ENCODE measurements around the gene GCK. TPM values are rescaled to one million over a fixed set of nuclear protein-coding genes. Genes with fewer than 3 reads are reported as not detected.

Gene GCK
- total and polyA plus RNA-seq, 2 of the 13 experiments (the other 11 are each of a cell fraction or from before 2014, with no cell fraction given): not detected

DNA sequence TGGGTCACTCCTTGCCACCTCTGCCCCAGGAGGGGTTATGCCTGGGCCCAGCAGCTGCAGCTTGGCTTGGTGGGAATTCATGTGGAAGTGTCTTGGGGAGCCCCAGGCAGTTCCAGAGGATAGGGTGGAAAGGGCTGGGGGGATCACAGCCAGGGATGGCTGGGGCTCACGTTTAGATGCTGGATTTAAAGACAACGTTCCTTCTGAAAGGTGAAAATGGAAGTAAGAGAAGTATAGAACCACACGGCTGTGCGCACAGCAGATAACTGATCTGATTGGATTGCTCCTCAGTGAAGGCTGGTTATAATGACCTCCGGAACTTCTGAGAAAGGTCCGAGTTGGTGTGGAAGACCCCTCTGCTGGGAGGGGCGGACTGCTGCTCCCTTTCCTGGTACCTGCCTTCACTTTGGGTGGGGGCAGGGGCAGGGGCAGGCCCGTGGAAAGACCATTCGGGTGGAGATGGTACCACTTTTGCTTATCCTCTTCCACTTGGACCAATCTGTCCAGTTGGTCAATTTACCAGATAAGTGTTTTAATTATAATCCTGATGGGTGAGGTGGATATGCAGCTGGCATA, 40.2 kb downstream of the GCK start:
- intact Hi-C loops (cut with micrococcal nuclease; ENCODE audit: unreplicated experiment) (no loop called here), in situ Hi-C loops (cut with HindIII; ENCODE audit: extremely low pct_ligation_motif_present, low pct_unique_long_range_greater_than_20kb) (no loop called here)
- no peak for DNase-seq (ENCODE audit: low spot score)
- Histone ChIP-seq H3K4me2 (ENCODE audit: low read depth, low read length) (no peak overlapping the region), H3K9me3 (ENCODE audit: low read length) (no peaks in the 10 kb centered on the region), H3K36me3 (replicated peaks in 1 of 2; ENCODE audit: control insufficient read depth in 1 of 2, insufficient read depth in 2 of 2, low read length in 2 of 2) (no peaks in the 10 kb centered on the region), H3K9ac (ENCODE audit: insufficient read depth, low read depth, low read length) (no peak overlapping the region), H2AFZ (ENCODE audit: low read length) (no peak overlapping the region), H3K4me3 (replicated peaks in 1 of 3; ENCODE audit: insufficient read depth in 1 of 3, low read depth in 2 of 3, low read length in 3 of 3) (no peak overlapping the region), H3K79me2 (ENCODE audit: insufficient read depth, low read length) (no peaks in the 10 kb centered on the region), H3K27me3 (ENCODE audit: control insufficient read depth in 1 of 2, insufficient read depth in 2 of 2, low read length in 2 of 2) (peaks cover 2 to 48% of the 10 kb centered on the region in 2 experiments; a peak in 3 of 5 replicates), H3K27ac (ENCODE audit: extremely low read length, insufficient read depth, low read length) (no peak overlapping the region), H4K20me1 (ENCODE audit: insufficient read depth, low read length) (no peaks in the 10 kb centered on the region), H3K4me1 (ENCODE audit: insufficient read depth, low read length) (peaks cover 9% of the 10 kb centered on the region)
- POLR2A ChIA-PET: no interaction called here
- WGBS (ENCODE audit: low lambda C conversion rate): 44% methylated on average over 6 of the region's 9 CpGs
- CTCF ChIA-PET (ENCODE audit: low intra/inter-chr PET ratio, low total read pairs): no interaction called here
- no peak for ATAC-seq
- FAIRE-seq: no peak
- no TSS peak for BruUV-seq (replicated peaks)
- TF ChIP-seq FOXJ3 (CRISPR knock-in tag; IDR thresholded peaks at IDR 0.05; ENCODE audit: borderline replicate concordance) (no peak), ZNF207 (IDR thresholded peaks at IDR 0.05; ENCODE audit: borderline replicate concordance) (no peak), U2AF1 (optimal IDR thresholded peaks at IDR 0.05; ENCODE audit: low read depth, low read length) (no peak), AGO1 (IDR thresholded peaks at IDR 0.05; ENCODE audit: low read depth, low read length, poor library complexity, severe bottlenecking) (no peak), MIER2 (CRISPR knock-in tag; IDR thresholded peaks at IDR 0.05) (no peak), CHD4 (IDR thresholded peaks at IDR 0.05; ENCODE audit: borderline replicate concordance, low read length) (no peak), ZNF556 (CRISPR knock-in tag; IDR thresholded peaks at IDR 0.05; ENCODE audit: borderline replicate concordance) (no peak), ZSCAN29 (CRISPR knock-in tag; conservative IDR thresholded peaks at IDR 0.05) (no peak)
- TF ChIP-seq, protein P1, sequence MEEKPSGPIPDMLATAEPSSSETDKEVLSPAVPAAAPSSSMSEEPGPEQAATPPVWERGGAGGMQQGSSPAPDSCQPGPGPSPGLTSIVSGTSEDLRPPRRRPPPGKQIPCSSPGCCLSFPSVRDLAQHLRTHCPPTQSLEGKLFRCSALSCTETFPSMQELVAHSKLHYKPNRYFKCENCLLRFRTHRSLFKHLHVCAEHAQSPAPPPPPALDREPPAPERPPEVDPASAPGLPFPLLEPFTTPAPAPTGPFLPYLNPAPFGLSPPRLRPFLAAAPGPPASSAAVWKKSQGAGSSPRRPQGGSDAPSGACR (CRISPR knock-in tag; IDR thresholded peaks at IDR 0.05): no peak
- TF ChIP-seq, protein P2, sequence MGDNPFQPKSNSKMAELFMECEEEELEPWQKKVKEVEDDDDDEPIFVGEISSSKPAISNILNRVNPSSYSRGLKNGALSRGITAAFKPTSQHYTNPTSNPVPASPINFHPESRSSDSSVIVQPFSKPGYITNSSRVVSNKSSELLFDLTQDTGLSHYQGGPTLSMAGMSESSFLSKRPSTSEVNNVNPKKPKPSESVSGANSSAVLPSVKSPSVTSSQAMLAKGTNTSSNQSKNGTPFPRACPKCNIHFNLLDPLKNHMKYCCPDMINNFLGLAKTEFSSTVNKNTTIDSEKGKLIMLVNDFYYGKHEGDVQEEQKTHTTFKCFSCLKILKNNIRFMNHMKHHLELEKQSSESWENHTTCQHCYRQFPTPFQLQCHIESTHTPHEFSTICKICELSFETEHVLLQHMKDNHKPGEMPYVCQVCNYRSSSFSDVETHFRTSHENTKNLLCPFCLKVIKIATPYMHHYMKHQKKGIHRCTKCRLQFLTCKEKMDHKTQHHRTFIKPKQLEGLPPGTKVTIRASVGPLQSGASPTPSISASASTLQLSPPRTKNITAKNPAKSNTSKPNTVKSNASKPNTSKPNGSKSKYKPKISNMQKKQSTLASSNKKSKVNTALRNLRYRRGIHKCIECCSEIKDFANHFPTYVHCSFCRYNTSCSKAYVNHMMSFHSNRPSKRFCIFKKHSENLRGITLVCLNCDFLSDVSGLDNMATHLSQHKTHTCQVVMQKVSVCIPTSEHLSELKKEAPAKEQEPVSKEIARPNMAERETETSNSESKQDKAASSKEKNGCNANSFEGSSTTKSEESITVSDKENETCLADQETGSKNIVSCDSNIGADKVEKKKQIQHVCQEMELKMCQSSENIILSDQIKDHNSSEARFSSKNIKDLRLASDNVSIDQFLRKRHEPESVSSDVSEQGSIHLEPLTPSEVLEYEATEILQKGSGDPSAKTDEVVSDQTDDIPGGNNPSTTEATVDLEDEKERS (CRISPR knock-in tag; IDR thresholded peaks at IDR 0.05): no peak
- TF ChIP-seq, protein P3, sequence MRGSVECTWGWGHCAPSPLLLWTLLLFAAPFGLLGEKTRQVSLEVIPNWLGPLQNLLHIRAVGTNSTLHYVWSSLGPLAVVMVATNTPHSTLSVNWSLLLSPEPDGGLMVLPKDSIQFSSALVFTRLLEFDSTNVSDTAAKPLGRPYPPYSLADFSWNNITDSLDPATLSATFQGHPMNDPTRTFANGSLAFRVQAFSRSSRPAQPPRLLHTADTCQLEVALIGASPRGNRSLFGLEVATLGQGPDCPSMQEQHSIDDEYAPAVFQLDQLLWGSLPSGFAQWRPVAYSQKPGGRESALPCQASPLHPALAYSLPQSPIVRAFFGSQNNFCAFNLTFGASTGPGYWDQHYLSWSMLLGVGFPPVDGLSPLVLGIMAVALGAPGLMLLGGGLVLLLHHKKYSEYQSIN (CRISPR knock-in tag; IDR thresholded peaks at IDR 0.05; ENCODE audit: borderline replicate concordance): no peak
- TF ChIP-seq, protein P4, sequence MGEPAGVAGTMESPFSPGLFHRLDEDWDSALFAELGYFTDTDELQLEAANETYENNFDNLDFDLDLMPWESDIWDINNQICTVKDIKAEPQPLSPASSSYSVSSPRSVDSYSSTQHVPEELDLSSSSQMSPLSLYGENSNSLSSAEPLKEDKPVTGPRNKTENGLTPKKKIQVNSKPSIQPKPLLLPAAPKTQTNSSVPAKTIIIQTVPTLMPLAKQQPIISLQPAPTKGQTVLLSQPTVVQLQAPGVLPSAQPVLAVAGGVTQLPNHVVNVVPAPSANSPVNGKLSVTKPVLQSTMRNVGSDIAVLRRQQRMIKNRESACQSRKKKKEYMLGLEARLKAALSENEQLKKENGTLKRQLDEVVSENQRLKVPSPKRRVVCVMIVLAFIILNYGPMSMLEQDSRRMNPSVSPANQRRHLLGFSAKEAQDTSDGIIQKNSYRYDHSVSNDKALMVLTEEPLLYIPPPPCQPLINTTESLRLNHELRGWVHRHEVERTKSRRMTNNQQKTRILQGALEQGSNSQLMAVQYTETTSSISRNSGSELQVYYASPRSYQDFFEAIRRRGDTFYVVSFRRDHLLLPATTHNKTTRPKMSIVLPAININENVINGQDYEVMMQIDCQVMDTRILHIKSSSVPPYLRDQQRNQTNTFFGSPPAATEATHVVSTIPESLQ (CRISPR knock-in tag; conservative IDR thresholded peaks at IDR 0.05): no peak
- TF ChIP-seq, protein P5, sequence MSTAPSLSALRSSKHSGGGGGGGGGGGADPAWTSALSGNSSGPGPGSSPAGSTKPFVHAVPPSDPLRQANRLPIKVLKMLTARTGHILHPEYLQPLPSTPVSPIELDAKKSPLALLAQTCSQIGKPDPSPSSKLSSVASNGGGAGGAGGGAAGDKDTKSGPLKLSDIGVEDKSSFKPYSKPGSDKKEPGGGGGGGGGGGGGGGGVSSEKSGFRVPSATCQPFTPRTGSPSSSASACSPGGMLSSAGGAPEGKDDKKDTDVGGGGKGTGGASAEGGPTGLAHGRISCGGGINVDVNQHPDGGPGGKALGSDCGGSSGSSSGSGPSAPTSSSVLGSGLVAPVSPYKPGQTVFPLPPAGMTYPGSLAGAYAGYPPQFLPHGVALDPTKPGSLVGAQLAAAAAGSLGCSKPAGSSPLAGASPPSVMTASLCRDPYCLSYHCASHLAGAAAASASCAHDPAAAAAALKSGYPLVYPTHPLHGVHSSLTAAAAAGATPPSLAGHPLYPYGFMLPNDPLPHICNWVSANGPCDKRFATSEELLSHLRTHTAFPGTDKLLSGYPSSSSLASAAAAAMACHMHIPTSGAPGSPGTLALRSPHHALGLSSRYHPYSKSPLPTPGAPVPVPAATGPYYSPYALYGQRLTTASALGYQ (CRISPR knock-in tag; IDR thresholded peaks at IDR 0.05): no peak
- TF ChIP-seq, protein P6, sequence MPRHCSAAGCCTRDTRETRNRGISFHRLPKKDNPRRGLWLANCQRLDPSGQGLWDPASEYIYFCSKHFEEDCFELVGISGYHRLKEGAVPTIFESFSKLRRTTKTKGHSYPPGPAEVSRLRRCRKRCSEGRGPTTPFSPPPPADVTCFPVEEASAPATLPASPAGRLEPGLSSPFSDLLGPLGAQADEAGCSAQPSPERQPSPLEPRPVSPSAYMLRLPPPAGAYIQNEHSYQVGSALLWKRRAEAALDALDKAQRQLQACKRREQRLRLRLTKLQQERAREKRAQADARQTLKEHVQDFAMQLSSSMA (CRISPR knock-in tag; IDR thresholded peaks at IDR 0.05): no peak

Data from HepG2 (cell line).